Ramos (cell line): ENCODE measurements around the gene IRF4.
"Not testable (repeated sequence)": the region's sequence is repeated elsewhere in the genome, so short reads cannot be mapped to it uniquely, and the experiment has no call there.

Experiments used
- in situ Hi-C: fragments of 300-500 bp; cut with MboI; formaldehyde crosslinking; loops from one replicate; pipeline ENCODE4 v1.14.3; 2022; ENCODE audit warnings: low sequenced_read_pairs; ENCODE audit not compliant: unreplicated experiment

Gene IRF4

DNA sequence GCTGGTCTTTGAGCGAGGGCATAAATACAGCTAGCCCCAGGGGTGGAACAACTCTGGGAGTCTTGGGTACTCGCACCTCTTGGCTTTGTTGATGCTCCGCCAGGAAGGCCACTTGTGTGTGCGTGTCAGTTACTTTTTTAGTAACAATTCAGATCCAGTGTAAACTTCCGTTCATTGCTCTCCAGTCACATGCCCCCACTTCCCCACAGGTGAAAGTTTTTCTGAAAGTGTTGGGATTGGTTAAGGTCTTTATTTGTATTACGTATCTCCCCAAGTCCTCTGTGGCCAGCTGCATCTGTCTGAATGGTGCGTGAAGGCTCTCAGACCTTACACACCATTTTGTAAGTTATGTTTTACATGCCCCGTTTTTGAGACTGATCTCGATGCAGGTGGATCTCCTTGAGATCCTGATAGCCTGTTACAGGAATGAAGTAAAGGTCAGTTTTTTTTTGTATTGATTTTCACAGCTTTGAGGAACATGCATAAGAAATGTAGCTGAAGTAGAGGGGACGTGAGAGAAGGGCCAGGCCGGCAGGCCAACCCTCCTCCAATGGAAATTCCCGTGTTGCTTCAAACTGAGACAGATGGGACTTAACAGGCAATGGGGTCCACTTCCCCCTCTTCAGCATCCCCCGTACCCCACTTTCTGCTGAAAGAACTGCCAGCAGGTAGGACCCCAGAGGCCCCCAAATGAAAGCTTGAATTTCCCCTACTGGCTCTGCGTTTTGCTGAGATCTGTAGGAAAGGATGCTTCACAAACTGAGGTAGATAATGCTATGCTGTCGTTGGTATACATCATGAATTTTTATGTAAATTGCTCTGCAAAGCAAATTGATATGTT is 19.2 kb downstream of the IRF4 start:
- in situ Hi-C loops: no loop called here

DNA sequence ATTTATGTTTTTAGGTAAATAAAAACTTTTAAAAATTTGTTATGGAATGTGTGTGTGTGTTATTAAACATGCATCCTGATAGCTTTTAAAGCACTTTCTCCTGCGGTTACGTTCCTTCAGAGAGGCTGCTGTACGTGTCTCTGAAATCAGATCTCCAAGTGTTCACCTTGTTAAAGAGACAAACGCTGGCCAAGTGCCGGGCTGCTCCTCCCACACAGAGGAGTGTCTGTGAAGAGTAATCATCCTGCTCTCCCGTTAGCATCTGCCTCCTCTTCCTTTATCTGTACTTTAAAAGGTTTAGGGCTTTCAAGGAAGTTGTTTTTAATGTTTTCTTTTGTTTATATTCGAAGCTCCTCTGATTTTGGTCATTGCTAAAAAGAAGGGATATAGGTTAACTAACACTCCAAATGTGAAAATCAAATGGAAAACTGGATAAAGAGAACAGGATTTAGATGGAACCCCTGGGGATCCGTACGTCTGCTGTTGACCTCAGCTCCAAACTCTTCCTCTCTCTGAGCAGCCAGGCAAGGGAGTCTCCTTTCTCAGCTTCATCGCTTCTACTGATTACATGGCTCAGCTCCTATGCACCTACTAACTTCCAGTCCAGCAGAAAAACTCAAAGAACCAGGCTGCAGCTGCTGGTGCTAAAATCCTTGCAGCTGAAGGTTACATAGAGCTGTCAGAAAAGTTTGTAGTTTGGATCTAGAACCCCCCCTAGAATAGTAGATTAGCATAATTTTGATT is 20.0 kb downstream of the IRF4 start:
- in situ Hi-C loops: no loop called here

- in situ Hi-C loops: no loop called here
Measured at GRCh38 chr6:412146-412886, 20.8 kb downstream of the IRF4 start.

DNA sequence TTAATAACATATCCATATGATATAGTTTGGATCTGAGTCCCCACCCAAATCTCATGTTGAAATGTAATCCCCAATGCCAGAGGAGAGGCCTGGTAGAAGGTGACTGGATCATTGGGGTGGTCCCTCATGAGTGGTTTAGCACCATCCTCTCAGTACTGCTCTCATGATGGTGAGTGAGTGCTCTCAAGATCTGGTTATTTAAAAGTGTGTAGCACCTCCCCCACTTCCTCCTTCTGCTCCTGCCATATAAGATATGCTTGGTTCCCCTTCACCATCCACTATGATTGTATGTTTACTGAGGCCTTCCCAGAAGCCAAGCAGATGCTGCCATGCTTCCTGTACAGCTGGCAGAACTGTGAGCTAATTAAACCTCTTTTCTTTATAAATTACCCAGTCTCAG is 22.9 kb downstream of the IRF4 start:
- in situ Hi-C loops: no loop called here

DNA sequence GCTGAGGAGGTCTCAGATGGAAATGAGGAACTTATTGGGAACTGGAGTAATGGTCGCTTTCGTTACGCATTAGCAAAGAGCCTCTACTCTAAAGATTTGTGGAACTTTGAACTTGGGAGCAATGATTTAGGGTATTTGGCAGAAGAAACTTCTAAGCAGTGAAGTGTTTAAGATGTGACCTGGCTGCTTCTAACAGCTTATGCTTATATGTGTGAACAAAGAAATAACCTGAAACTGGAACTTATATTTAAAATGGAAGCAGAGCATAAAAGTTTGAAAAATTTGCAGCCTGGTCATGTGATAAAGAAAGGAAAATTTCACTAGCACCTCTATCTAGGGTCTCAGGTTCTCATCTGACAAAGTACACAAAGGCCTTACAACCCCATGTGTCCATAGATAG is 23.5 kb downstream of the IRF4 start:
- in situ Hi-C loops: no loop called here

DNA sequence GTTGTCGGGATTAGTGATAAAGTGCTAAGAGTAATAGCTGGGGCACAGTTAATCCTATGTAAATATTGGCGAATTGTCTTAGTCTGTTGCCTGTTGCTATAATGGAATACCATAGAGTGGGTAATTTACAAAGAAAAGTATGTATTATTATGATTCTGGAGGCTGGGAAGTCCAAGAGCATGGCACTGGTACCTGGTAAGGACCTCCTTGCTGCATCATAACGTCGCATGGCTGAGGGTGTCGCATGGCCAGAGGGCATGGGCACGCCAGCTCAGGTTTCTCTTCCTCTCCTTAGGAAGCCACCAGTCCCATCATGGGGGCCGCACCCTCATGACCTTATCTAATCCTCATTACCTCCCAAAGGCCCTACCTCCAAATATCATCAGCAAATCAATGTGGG is 29.7 kb downstream of the IRF4 start:
- in situ Hi-C loops: no loop called here

DNA sequence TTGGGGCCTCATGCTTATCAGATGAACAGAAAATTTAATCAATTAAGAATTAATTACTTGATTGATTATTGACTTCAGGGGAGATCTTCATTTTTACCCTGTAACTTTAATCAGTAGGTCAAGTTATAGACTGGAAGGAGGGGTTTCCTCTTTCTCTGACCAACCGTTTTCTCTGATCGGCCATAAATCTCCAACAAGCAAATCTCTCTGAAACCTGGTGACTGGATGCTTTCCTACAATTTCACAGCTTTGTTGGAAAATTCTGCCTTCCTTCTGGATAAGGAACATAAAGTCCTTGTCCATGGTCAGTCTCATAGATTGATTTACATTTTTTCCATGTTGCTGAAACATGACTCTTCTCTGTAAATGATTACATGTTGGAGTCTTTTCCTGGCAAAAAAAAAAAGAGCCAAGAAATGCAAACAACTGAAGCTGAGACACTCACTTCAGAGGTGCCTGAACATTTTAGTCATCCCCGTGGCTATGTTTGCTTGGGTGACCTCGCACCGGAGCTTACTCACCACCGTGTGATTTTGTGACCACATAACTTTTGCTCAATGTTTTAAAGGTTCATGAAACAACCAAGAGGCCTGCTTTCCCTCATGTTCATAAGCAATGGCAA is 31.0 kb downstream of the IRF4 start:
- in situ Hi-C loops: no loop called here

GRCh38 chr6:423055-423798 is 31.7 kb downstream of the IRF4 start:
- in situ Hi-C loops: no loop called here

- in situ Hi-C loops: no loop called here
Measured at GRCh38 chr6:423799-424345, 32.3 kb downstream of the IRF4 start.

DNA sequence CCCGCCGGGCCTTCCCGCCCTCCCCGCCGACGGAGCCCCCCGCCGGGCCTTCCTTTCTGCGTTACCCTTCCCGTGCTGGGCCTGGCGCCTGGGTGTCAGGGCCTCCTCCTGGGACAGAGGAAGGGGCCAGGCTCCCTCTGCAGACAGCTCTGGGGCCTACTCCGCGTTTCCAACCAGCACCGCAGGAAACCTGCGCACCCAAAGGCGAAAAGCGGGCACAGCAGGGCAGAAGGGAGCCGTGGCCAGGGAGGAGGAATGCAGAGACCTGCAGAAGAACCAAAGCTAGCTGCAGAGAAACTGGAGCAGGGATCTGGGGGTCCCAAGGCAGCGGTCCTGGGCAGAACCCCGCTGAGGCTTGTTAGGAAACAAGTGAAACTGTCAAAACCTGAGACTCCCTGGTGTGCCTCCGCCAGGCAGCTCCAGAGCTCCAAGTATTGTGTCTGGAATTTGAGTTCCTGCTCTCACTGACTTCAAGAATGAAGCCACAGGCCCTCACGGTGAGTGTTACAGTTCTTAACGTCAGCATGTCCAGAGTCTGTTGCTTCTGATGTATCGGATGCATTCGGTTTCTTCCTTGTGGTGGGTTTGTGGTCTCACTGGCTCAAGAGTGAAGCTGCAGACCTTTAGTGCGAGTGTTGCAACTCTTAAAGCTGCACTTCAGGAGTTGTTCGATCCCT is 33.3 kb downstream of the IRF4 start:
- in situ Hi-C loops: no loop called here

DNA sequence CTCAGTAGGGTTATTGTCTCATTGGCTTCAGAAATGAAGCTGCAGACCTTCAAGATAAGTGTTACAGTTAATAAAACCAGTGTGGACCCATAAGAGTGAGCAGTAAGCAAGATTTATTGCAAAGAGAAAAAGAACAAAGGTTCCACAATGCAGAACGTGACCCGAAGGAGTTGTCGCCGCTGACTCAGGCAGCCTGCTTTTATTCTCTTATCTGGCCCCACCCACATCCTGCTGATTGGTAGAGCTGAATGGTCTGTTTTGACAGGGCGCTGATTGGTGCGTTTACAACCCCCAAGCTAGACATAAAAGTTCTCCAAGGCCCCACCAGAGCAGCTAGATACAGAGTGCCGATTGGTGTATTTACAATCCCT is 33.9 kb downstream of the IRF4 start:
- in situ Hi-C loops: not testable (repeated sequence)

GRCh38 chr6:426198-426738 is 34.7 kb downstream of the IRF4 start:
- in situ Hi-C loops: not testable (repeated sequence)

GRCh38 chr6:428047-428603 is 36.6 kb downstream of the IRF4 start:
- in situ Hi-C loops: no loop called here

DNA sequence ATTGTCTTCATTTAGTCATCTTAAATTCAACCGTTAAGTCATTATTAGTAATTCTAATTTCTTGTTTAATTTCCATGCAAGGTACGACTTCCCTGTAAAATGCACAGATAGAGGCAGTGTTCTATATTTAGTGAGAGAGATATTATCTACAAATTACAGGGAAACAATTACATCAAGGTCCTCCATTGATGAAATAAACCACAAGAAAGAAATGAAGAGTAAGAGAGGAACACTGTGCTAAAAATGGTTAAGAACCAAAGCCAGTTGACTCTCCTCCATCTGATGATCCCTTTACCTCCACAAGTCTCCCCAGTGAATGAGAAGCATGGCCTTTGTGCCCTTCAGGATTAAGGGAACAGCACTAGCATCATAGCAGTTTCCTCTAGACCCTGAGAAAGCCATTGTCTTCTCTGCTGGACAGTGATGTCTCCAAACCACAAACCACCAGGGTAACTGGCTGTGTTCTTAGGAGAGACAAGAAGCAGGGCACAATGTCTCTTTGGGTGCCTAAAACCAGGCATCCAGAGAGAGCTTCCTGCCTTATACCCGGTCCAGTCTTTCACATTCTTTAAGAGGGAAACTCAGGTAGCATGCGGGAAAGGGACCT is 38.1 kb downstream of the IRF4 start:
- in situ Hi-C loops: no loop called here

DNA sequence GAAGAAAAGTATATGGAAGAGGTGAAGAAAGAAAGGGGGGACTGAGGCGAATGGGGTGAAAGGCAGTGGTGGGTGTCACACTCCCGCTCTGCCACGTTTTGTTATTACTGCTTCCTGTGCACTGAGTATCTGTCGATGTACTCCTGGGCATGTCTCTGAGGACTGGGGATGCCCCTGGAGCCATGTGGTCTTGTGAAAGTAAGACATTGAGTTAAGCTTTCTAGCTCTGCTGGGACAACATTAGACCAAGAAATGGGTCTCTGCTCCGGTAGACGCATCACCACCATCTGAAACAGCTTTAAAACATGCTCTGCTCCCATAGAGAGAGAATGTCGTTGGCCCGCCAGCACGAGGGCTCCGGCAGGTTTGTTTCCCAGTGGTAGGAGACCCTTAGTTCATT is 40.0 kb downstream of the IRF4 start:
- in situ Hi-C loops: no loop called here

GRCh38 chr6:431986-432385 is 40.4 kb downstream of the IRF4 start:
- in situ Hi-C loops: no loop called here

- in situ Hi-C loops: no loop called here
Measured at GRCh38 chr6:434051-434705, 42.6 kb downstream of the IRF4 start.
